ENCODE results near the gene SLC25A44. TPM values are rescaled to one million over a fixed set of nuclear protein-coding genes. Genes with fewer than 3 reads are reported as not detected.

SLC25A44 gene
- total and polyA plus RNA-seq, 2 donors = 8.8 to 10.7 TPM

DNA sequence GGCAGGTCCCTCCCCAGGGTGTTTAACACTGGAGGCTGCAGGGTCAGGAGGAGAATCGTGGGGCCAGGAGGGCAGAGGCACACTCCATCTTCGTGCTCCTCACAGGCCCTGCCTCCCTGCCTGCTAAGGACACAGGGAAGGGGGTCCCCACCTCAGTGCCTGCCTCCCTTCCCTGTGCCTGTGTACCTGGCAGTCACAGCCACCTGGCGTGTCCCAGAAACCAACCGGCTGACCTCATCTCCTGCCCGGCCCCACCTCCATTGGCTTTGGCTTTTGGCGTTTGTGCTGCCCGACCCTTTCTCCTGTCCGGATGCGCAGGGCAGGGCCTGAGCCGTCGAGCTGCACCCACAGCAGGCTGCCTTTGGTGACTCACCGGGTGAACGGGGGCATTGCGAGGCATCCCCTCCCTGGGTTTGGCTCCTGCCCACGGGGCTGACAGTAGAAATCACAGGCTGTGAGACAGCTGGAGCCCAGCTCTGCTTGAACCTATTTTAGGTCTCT lies 47.5 kb downstream of the SLC25A44 start:
- H3K4me1 ChIP-seq (ENCODE audit: control insufficient read depth in 2 of 2, insufficient read depth in 2 of 2, low read length in 2 of 2) = peaks cover 6 to 14% of the 10 kb centered on the region in 2 donors
- H3K4me3 ChIP-seq (ENCODE audit: low read length in 2 of 2) = no peak overlapping the region
- 84% methylated on average over 15 of the region's 15 CpGs for WGBS
- peaks cover 28 to 33% of the 10 kb centered on the region in 2 donors for H3K36me3 ChIP-seq (ENCODE audit: control insufficient read depth in 2 of 2, insufficient read depth in 2 of 2, low read length in 1 of 2)
- no peak for DNase-seq (ENCODE audit: low read depth in 6 of 9, low spot score in 9 of 9)
- peaks cover 5 to 20% of the 10 kb centered on the region in 2 donors for H3K27me3 ChIP-seq (ENCODE audit: control insufficient read depth in 2 of 2, insufficient read depth in 1 of 2, low read length in 1 of 2)
- H3K27ac ChIP-seq (ENCODE audit: low read depth in 1 of 2, low read length in 1 of 2) = no peak overlapping the region
- H3K9me3 ChIP-seq (ENCODE audit: control insufficient read depth in 2 of 2, insufficient read depth in 1 of 2, low read length in 1 of 2) = no peaks in the 10 kb centered on the region

DNA sequence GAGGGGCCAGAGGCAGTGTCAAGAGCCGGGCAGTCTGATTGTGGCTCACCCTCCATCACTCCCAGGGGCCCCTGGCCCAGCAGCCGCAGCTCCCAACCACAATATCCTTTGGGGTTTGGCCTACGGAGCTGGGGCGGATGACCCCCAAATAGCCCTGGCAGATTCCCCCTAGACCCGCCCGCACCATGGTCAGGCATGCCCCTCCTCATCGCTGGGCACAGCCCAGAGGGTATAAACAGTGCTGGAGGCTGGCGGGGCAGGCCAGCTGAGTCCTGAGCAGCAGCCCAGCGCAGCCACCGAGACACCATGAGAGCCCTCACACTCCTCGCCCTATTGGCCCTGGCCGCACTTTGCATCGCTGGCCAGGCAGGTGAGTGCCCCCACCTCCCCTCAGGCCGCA lies 48.0 kb downstream of the SLC25A44 start, which contains the start of gene BGLAP:
TSS of gene BGLAP (plus strand) at position 259 of the 400 bp plus-strand sequence. CDS start at position 307, 48 bp downstream.
- Histone ChIP-seq H3K36me3 (ENCODE audit: control insufficient read depth in 2 of 2, insufficient read depth in 2 of 2, low read length in 1 of 2) (peaks cover 22 to 28% of the 10 kb centered on the region in 2 donors), H3K27ac (ENCODE audit: low read depth in 1 of 2, low read length in 1 of 2) (no peak within 1 kb of the TSS), H3K9me3 (ENCODE audit: control insufficient read depth in 2 of 2, insufficient read depth in 1 of 2, low read length in 1 of 2) (no peaks in the 10 kb centered on the region), H3K4me1 (ENCODE audit: control insufficient read depth in 2 of 2, insufficient read depth in 2 of 2, low read length in 2 of 2) (peaks cover 6 to 16% of the 10 kb centered on the region in 2 donors), H3K4me3 (ENCODE audit: low read length in 2 of 2) (no peak within 1 kb of the TSS), H3K27me3 (ENCODE audit: control insufficient read depth in 2 of 2, insufficient read depth in 1 of 2, low read length in 1 of 2) (peaks cover 5 to 25% of the 10 kb centered on the region in 2 donors)
- 91% methylated on average over 14 of the region's 14 CpGs for WGBS
- DNase-seq (ENCODE audit: low read depth in 6 of 9, low spot score in 9 of 9) = no peak

DNA sequence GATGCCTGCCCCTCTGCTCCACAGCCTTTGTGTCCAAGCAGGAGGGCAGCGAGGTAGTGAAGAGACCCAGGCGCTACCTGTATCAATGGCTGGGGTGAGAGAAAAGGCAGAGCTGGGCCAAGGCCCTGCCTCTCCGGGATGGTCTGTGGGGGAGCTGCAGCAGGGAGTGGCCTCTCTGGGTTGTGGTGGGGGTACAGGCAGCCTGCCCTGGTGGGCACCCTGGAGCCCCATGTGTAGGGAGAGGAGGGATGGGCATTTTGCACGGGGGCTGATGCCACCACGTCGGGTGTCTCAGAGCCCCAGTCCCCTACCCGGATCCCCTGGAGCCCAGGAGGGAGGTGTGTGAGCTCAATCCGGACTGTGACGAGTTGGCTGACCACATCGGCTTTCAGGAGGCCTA lies 48.8 kb downstream of the SLC25A44 start:
- no peak for DNase-seq (ENCODE audit: low read depth in 6 of 9, low spot score in 9 of 9)
- H3K27me3 ChIP-seq (ENCODE audit: control insufficient read depth in 2 of 2, insufficient read depth in 1 of 2, low read length in 1 of 2) = peaks cover 5 to 25% of the 10 kb centered on the region in 2 donors
- no peak overlapping the region for H3K27ac ChIP-seq (ENCODE audit: low read depth in 1 of 2, low read length in 1 of 2)
- 91% methylated on average over 10 of the region's 10 CpGs for WGBS
- H3K9me3 ChIP-seq (ENCODE audit: control insufficient read depth in 2 of 2, insufficient read depth in 1 of 2, low read length in 1 of 2) = no peaks in the 10 kb centered on the region
- peaks cover 21 to 28% of the 10 kb centered on the region in 2 donors for H3K36me3 ChIP-seq (ENCODE audit: control insufficient read depth in 2 of 2, insufficient read depth in 2 of 2, low read length in 1 of 2)
- no peak overlapping the region for H3K4me3 ChIP-seq (ENCODE audit: low read length in 2 of 2)
- H3K4me1 ChIP-seq (ENCODE audit: control insufficient read depth in 2 of 2, insufficient read depth in 2 of 2, low read length in 2 of 2) = peaks cover 6 to 16% of the 10 kb centered on the region in 2 donors

DNA sequence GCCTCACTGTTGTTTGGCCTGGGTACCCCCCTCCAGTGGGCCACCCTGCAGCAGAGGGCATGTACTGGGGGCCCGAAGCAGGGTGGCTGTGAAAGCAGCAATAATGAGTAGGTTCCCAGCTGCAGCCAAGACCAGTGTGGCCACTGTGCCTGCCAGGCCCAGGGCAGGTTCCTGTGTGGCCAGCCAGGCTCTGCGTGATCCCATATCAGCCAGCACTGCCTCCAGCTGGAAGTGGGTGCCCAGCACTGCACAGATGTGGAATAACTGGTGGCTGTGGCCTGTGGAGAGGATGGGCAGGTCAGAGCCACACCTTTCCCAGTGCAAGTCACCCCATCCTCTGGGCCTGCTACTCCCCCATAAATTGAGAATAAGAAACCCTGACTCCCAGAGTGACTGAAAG lies 50.2 kb downstream of the SLC25A44 start:
- DNase-seq (ENCODE audit: low read depth in 6 of 9, low spot score in 9 of 9) = no peak
- peaks cover 6 to 16% of the 10 kb centered on the region in 2 donors for H3K4me1 ChIP-seq (ENCODE audit: control insufficient read depth in 2 of 2, insufficient read depth in 2 of 2, low read length in 2 of 2)
- WGBS = 98% methylated on average over 2 of the region's 2 CpGs
- H3K4me3 ChIP-seq (ENCODE audit: low read length in 2 of 2) = no peak overlapping the region
- H3K9me3 ChIP-seq (ENCODE audit: control insufficient read depth in 2 of 2, insufficient read depth in 1 of 2, low read length in 1 of 2) = no peaks in the 10 kb centered on the region
- H3K27ac ChIP-seq (ENCODE audit: low read depth in 1 of 2, low read length in 1 of 2) = no peak overlapping the region
- peaks cover 11 to 25% of the 10 kb centered on the region in 2 donors for H3K36me3 ChIP-seq (ENCODE audit: control insufficient read depth in 2 of 2, insufficient read depth in 2 of 2, low read length in 1 of 2)
- H3K27me3 ChIP-seq (ENCODE audit: control insufficient read depth in 2 of 2, insufficient read depth in 1 of 2, low read length in 1 of 2) = peaks cover 5 to 25% of the 10 kb centered on the region in 2 donors

DNA sequence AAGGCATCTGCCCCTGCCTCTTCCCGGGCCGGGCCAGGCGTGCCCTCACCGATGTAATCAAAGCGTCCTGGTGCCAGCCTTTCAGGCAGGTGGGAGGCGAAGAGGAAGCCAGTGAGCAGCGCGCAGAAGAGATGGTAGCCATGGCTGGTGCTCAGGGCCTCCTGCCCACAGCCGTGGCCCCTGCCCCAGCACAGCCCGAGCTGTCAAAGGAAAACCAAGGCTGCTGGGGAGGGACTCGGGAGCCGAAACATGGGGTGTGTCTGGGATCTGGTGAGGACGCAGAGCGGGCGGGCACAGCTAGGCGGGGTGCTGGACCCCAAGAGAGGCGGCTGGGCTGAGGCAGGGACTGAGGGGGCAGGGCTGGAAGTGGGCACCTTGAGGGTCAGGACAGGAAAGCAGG lies 50.8 kb downstream of the SLC25A44 start:
- Histone ChIP-seq H3K4me3 (ENCODE audit: low read length in 2 of 2) (no peak overlapping the region), H3K27ac (ENCODE audit: low read depth in 1 of 2, low read length in 1 of 2) (no peak overlapping the region), H3K27me3 (ENCODE audit: control insufficient read depth in 2 of 2, insufficient read depth in 1 of 2, low read length in 1 of 2) (peaks cover 5 to 25% of the 10 kb centered on the region in 2 donors), H3K4me1 (ENCODE audit: control insufficient read depth in 2 of 2, insufficient read depth in 2 of 2, low read length in 2 of 2) (peaks cover 6 to 16% of the 10 kb centered on the region in 2 donors), H3K36me3 (ENCODE audit: control insufficient read depth in 2 of 2, insufficient read depth in 2 of 2, low read length in 1 of 2) (peaks cover 12 to 25% of the 10 kb centered on the region in 2 donors), H3K9me3 (ENCODE audit: control insufficient read depth in 2 of 2, insufficient read depth in 1 of 2, low read length in 1 of 2) (no peaks in the 10 kb centered on the region)
- WGBS = 97% methylated on average over 17 of the region's 17 CpGs
- DNase-seq (ENCODE audit: low read depth in 6 of 9, low spot score in 9 of 9) = no peak

DNA sequence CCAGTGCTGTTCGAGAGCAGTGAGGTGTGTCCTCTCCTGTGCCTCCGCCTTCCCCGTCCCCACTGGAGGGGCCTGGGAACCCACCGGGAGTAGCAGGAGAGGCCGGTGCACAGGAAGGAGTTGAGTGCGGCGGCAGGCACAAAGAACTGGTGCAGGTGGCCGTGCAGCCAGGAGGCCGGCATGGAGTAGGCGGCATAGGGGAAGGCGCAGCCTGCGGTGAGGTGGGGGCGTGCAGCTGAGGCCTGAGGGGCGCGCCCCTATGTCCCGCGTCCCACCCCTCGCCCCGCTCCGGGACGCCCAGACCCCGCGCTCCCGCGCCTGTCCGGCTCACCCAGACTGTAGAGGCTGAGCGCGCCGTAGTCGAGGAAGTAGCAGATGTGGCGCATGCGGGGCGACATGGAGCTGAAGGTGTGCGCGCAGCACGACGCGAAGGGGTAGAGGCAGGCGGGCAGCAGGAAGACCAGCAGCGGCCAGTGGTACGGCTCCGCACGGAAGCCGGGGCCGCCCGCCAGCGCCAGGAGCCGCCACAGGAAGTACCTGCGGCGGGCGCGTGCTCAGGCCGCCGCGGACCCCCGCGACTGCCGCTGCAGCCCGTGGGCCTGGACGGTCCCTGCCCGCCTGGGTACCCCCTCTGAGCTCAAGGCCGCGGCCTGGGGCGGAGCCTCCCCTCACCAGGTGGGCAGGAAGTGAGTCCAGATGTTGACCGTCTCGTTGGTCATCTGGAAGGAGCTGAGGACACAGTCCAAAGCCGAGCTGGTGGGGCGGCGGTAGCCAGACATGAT lies 51.7 kb downstream of the SLC25A44 start:
- 6% methylated on average over 69 of the region's 69 CpGs for WGBS
- Histone ChIP-seq H3K36me3 (ENCODE audit: control insufficient read depth in 2 of 2, insufficient read depth in 2 of 2, low read length in 1 of 2) (peaks cover 21 to 30% of the 10 kb centered on the region in 2 donors), H3K4me1 (ENCODE audit: control insufficient read depth in 2 of 2, insufficient read depth in 2 of 2, low read length in 2 of 2) (peaks cover 6 to 16% of the 10 kb centered on the region in 2 donors), H3K27ac (ENCODE audit: low read depth in 1 of 2, low read length in 1 of 2) (no peak overlapping the region), H3K9me3 (ENCODE audit: control insufficient read depth in 2 of 2, insufficient read depth in 1 of 2, low read length in 1 of 2) (no peaks in the 10 kb centered on the region), H3K27me3 (ENCODE audit: control insufficient read depth in 2 of 2, insufficient read depth in 1 of 2, low read length in 1 of 2) (peaks cover 5 to 25% of the 10 kb centered on the region in 2 donors), H3K4me3 (ENCODE audit: low read length in 2 of 2) (peak overlapping the region in 1 of 2 donors; percentile 14)
- peak in 3 of 9 donors; percentile 11 to 51 (median 28) for DNase-seq (ENCODE audit: low read depth in 6 of 9, low spot score in 9 of 9)

DNA sequence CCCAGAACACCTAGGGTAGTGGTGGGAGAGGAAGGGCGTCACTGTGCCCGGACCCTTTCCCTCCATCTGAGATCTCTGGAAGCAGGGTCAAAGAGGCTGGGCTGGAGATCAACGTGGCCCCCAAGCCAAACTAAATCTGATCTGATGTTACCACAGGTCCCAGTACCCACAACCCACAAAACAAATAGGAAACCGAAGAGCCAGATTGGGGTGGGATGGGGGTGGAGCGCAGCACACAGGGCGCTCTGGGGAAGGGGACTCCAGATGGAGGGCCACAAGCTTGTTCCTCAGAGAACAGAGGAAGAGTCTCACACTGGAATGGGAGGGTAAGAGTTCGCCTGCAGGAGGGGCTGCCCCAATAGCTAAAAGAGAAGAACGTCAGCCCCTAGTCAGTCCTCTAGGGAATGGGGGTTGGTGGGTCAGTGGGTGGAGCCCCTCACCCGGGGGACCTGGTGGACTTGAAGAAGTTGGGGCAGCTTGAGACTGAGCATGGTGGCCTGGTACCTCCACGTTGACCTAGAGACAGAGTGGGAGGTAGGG lies 52.4 kb downstream of the SLC25A44 start:
- Histone ChIP-seq H3K36me3 (ENCODE audit: control insufficient read depth in 2 of 2, insufficient read depth in 2 of 2, low read length in 1 of 2) (peaks cover 28 to 31% of the 10 kb centered on the region in 2 donors), H3K9me3 (ENCODE audit: control insufficient read depth in 2 of 2, insufficient read depth in 1 of 2, low read length in 1 of 2) (no peaks in the 10 kb centered on the region), H3K4me3 (ENCODE audit: low read length in 2 of 2) (no peak overlapping the region), H3K27ac (ENCODE audit: low read depth in 1 of 2, low read length in 1 of 2) (no peak overlapping the region), H3K27me3 (ENCODE audit: control insufficient read depth in 2 of 2, insufficient read depth in 1 of 2, low read length in 1 of 2) (peaks cover 5 to 25% of the 10 kb centered on the region in 2 donors), H3K4me1 (ENCODE audit: control insufficient read depth in 2 of 2, insufficient read depth in 2 of 2, low read length in 2 of 2) (peaks cover 6 to 21% of the 10 kb centered on the region in 2 donors)
- no peak for DNase-seq (ENCODE audit: low read depth in 6 of 9, low spot score in 9 of 9)
- 48% methylated on average over 10 of the region's 10 CpGs for WGBS

DNA sequence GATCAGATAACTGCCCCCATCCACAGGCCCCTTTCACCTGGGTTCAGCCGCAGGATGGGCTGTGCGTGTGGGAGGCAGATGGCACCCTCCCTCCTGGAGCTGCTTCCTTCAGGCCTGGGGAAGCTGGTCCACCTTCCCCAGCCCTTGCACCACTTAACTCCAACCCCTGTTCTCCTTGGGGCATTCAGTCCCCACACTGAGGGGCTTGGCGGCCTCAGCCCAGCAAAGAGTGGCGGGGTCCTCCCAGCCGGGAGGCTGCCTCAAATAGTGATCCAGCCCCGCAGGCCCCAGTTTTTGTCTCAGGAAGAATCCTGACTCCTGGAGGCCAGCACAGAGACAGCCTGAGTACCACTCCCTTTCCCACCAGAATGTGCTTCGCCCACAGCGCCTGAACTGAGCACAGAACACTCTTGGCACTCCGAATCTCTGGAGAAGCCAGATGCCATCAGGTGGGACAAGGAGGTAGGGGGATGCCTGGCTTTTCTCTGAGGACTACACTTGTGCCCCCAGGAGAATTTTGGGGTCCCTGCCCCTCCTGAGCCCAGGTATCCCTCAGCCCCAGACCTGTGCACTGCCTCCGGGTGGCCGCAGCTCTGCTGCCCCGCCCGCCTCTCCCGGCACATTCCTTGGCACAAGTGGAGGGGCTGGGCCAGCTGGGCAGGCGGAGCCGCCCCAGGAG lies 53.0 kb downstream of the SLC25A44 start:
- Histone ChIP-seq H3K9me3 (ENCODE audit: control insufficient read depth in 2 of 2, insufficient read depth in 1 of 2, low read length in 1 of 2) (no peaks in the 10 kb centered on the region), H3K27ac (ENCODE audit: low read depth in 1 of 2, low read length in 1 of 2) (no peak overlapping the region), H3K36me3 (ENCODE audit: control insufficient read depth in 2 of 2, insufficient read depth in 2 of 2, low read length in 1 of 2) (peaks cover 34 to 35% of the 10 kb centered on the region in 2 donors), H3K27me3 (ENCODE audit: control insufficient read depth in 2 of 2, insufficient read depth in 1 of 2, low read length in 1 of 2) (peaks cover 5 to 25% of the 10 kb centered on the region in 2 donors), H3K4me3 (ENCODE audit: low read length in 2 of 2) (no peak overlapping the region), H3K4me1 (ENCODE audit: control insufficient read depth in 2 of 2, insufficient read depth in 2 of 2, low read length in 2 of 2) (peaks cover 6 to 27% of the 10 kb centered on the region in 2 donors)
- 93% methylated on average over 16 of the region's 16 CpGs for WGBS
- no peak for DNase-seq (ENCODE audit: low read depth in 6 of 9, low spot score in 9 of 9)
